Dedifferentiated amniotic fluid mesenchymal stem cell (primary cell): ENCODE data around the gene ELFN1.

Experiments used
- DNase-seq: peaks from one replicate; pipeline ENCODE4 v3.0.0-alpha.2; 2016; ENCODE audit errors: extremely low spot score

ELFN1 gene

DNA sequence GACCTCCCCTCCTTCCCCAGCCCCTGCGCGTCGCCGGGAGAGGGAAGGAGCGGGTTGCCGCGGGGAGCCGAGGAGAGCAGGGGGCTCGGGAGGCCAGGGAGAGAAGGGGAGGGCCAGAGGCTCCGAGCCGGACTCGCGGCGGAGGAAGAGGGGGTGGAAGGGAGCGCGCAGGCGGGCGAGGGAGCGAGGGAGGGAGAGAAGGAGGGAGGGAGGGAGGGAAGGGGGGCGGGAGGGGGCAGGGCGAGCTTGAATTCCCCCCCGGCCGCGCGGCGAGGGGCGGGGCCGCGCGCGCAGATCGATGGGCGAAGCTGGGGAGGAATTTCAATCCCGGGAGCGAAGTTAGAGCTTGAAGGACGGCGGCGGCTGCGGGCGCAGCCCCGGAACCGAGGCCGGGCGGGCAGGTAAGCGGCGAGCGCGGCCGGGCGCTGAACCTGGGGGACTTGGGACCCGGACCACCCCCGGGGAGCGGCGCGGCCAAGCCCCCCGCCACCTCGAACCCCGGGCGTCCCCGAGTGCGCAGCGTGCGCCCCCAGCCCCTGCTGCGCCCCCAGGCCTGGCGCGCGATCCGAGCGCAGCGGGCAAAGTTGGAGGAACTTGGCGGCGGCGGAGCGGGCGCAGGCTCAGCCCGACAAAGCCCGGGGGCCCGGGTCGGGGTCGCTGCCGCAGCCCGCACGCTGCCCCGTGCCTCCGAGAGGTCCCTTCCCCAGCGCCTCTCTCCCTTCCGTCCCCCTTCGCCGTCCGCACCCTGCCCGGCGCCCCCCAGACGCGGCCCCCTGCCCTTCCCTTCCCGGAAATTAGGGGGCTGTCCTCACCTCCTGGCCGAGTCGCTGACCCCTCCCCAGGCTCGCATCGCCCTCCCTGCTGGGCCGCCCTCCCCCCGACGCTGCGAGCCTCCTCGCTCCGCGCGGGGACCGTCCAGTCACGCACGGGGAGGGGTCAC is at the start of gene ELFN1:
Gene ELFN1, plus strand, starts transcription at position 324 of the 940 bp plus-strand sequence. CDS start 74,320 bp downstream, outside the sequence.
- no peak for DNase-seq

- DNase-seq = no peak
These were observed 49.2 kb upstream of the ELFN1 start for GRCh38 chr7:1620835-1621234.

DNA sequence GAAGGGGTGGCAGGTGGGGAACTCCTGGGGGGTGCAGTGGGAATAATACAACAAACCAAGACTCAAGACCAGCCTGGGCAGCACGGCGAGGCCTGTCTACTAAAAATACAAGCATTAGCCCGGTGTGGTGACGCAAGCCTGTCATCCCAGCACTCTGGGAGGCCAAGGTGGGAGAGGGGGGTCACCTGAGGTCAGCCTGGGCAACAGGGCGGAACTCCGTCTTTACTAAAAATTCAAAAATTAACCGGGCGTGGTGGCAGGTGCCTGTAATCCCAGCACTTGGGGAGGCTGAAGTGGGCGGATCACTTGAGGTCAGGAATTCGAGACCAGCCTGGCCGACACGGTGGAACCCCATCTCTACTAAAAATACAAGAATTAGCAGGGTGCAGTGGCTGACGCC is 48.4 kb upstream of the ELFN1 start:
- DNase-seq = no peak

- DNase-seq = no peak
These were observed 47.6 kb upstream of the ELFN1 start for GRCh38 chr7:1622441-1622840.

- no peak for DNase-seq
These were observed 46.3 kb upstream of the ELFN1 start for GRCh38 chr7:1623810-1624209.

GRCh38 chr7:1624999-1625927 is 44.8 kb upstream of the ELFN1 start:
- DNase-seq = no peak

DNA sequence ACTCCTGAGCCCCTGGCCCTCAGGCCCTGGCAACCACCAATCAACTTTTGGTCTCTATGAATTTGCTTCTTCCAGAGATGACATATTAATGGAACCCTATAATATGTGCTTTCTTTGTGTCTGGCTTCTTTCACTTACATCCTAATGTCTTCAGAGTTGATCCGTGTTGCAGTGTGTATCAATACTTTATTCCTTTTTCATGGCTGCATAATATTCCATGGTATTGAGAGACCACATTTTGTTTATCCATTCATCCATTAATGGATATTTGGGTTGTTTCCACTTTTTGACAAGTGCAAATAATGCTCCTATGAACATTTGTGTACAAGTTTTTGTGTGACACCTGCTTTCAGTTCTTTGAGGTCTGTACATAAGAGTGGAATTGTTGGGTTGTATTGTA is 43.3 kb upstream of the ELFN1 start:
- DNase-seq = no peak

GRCh38 chr7:1630700-1631336 is 39.3 kb upstream of the ELFN1 start:
- DNase-seq = no peak

DNA sequence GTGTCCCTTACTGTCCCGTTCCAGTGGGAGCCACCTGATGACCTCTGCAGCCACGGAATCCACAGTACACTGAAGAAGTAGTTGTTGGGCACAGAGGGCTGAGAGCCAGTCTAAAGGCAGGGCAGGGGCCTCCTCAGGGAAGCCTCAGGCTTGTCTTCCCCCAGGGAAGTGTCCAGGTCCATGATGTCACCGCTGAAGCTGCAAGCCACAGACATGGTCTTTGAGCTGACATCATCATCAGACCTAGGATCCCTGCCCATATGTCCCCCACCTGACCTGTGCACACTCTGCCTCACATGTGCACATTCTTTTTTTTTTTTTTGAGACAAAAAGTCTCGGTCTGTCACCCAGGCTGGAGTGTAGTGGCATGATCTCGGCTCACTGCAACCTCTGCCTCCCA is 38.4 kb upstream of the ELFN1 start:
- no peak for DNase-seq

GRCh38 chr7:1632506-1632905 is 37.6 kb upstream of the ELFN1 start:
- DNase-seq = no peak

DNA sequence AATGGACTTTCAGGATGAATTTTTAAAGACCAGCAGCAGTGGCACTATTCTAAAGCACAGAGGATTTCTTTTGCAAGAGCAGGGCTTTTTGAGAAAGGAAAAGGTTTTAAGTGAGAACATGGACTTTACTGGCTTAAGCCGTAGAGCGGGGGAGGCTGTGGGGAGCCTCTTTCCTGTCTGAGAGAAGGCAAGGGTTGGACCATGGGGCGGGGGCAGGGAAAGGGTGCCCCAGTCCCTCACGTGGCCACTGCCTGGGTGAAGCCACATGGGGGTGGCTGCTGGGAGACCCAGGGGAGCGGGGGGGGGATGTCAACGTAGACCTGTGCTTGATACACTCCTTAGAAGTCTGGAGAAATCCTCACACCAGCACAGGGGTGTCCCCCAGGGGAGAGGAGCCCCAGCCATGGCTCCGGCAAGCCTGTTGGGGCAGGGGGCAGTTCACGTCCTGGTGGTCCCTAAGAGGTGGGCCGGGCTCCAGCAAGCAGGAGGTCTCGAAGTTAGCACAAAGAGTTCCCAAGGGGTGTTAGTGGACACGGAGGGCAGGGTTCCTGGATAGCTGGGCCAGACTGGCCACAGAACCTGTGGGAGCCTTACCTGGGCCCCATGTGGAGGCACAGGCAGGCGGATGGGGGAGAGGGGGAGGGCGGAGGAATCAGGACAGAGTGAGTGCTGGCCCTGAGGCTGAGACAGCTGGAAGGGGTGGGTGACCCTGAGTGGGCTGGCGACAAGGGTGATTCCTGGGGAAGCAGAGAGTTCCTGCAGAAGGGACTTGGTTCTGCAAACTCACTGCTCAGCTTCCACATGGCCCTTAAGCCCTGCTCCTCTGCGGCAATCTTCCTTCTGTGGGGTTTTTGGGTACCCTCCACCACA is 36.9 kb upstream of the ELFN1 start:
- no peak for DNase-seq

DNA sequence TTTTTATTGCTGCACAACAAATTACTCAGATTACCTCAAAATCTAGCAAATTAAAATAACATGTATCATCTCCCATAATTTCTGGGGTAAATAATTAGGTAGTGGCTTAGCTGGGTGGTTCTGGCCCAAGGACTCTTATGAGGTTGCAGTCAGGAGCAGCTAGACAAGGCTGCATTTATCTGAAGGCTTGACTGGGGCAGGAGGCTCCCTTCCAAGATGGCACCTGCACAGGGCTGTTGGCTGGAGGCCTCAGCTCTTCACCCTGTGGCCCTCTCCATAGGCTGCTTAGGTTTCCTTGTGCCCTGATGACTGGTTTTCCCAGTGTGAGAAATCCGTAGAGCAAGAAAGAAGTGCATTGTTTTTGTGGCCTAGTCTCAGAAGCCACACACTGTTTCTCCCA is 34.7 kb upstream of the ELFN1 start:
- DNase-seq = no peak

DNA sequence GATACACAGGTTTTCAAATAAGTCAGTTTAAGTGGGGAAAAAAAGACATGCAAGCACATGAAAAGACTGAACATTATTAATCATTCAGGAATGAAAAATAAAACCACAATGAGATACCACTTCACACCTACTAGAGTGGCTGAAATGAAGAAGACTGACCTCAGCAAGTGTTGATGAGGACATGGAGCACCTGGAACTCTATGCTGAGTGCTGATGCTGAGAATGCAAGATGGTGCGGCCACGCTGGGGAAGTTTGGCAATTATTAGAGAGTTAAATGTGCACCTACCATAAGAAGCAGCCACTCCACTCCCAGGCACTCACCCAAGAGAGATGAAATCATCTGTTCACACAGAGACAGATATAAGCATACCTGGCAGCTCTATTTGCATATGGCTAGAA is 32.9 kb upstream of the ELFN1 start:
- no peak for DNase-seq

DNA sequence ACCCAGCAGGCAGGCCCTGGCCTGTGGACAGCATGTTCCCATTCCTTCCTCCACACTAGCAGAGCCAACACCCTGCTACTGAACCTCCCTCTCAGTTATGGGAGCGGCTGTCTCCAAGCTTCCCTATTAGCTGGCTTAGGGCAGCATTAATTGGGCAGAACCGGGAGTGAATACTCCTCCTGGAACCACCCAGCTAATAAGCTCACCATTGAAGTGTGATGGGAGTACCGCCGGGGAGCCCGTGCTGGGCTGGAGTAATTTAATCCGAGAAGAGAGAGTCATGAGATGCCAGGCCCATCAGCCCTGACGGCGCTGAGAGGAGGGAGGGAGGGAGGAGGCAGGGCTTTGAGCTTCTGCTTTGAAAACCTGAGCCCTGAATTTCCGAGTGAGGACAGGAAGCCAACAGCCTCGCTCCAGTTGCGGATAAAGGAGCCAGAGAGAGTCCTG is 31.8 kb upstream of the ELFN1 start:
- no peak for DNase-seq

GRCh38 chr7:1639071-1639470 is 31.0 kb upstream of the ELFN1 start:
- DNase-seq = no peak

DNA sequence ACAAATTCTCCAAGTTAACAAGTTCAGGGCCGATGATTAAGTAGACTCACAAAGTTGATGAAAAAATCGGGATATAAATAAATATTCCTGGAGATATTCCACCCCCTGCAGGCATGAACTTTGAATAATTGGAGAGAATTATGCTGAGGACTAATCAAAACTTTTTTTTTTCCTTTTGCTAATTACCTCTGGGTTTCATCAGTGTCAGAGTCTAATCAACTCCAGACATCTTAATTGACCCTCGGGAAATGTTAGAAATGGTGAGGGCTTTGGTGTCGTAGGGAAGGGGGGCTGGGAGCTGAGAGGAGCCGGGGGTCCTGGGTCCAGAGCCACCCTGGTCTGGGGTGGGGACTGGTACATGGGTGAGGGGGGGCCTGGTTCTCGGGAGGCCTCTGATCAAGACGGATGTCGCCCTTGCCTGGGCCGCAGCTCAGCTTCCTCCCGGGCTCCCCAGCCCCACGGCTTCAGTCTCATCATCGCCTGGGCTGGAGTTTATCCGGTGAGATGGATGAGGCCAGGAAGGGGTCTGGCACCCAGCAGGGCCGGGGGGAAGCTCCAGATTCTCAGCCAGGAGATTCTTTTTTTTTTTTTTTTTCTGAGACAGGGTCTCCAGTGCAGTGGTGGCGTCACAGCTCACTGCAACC is 30.4 kb upstream of the ELFN1 start:
- no peak for DNase-seq

DNA sequence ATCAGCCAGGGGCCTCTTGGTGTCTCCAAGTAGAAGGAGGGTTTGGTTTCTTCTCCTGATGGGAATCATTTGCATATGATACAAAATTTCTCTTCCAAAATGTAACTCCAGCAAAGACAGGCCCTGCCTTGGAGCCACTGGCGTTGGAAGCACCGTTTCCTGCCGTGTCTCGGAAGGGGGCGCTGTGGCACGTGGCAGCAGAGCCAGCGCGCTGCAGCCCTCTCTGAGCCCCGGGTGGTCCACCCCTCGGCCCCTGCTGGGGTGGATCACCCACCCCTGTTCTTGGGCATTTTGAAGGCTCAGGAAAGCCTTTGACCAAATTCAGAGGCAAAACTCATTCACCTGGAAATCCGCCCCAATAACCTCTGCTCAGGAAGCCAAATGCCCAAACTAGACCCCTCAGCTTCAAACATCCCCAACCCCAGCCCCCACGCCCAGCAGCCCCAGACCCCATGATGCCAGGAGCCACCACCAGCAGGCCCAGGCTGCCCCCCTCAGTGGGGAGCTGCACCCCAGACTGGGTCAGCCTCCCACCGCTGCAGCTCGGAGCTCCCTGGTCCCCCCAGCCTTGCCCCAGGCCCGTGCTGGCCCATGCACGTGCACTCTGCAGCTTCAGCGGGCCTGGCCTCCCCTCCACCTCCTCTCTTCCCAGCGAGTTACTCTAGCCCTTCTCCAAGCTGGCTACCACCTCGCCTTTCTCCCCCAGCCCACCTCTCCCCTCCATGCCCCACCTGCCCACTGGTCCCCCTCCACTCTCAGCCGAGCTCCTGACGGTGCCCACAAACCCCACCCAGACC is 29.5 kb upstream of the ELFN1 start:
- no peak for DNase-seq

- DNase-seq = no peak
These were observed 28.9 kb upstream of the ELFN1 start for GRCh38 chr7:1641173-1641572.

GRCh38 chr7:1641661-1642260 is 28.3 kb upstream of the ELFN1 start:
- no peak for DNase-seq
